Measurements from ENCODE around the gene USO1.
"Not testable (repeated sequence)": the region's sequence is repeated elsewhere in the genome, so short reads cannot be mapped to it uniquely, and the experiment has no call there.

USO1 gene
- total RNA-seq = 94.6 to 113 (median 108) reads per million in 4 experiments

GRCh38 chr4:75724066-75724866, at the start of gene USO1:
Gene USO1, plus strand, starts transcription at chr4:75724577. Its CDS starts 243 bp downstream, at chr4:75724820.
- peak; percentile 99 for DNase-seq

- no peak for DNase-seq
Observed at GRCh38 chr4:75675004-75675531, 49.3 kb upstream of the USO1 start.

- no peak for DNase-seq
Observed at GRCh38 chr4:75678473-75678872, 45.9 kb upstream of the USO1 start.

- no peak for DNase-seq
Observed at GRCh38 chr4:75678965-75679364, 45.4 kb upstream of the USO1 start.

GRCh38 chr4:75679876-75680575, 44.4 kb upstream of the USO1 start:
- no peak for DNase-seq

GRCh38 chr4:75683482-75684155, 40.8 kb upstream of the USO1 start:
- no peak for DNase-seq

GRCh38 chr4:75685546-75686189, 38.7 kb upstream of the USO1 start:
- DNase-seq = no peak

GRCh38 chr4:75686346-75686745, 38.0 kb upstream of the USO1 start:
- peak; percentile 2 for DNase-seq

- not testable (repeated sequence) for DNase-seq
Observed at GRCh38 chr4:75687125-75687524, 37.3 kb upstream of the USO1 start.

GRCh38 chr4:75692066-75692465, 32.3 kb upstream of the USO1 start:
- DNase-seq = not testable (repeated sequence)

- peak; percentile 15 for DNase-seq
Observed at GRCh38 chr4:75696071-75696470, 28.3 kb upstream of the USO1 start.

GRCh38 chr4:75696581-75696980, 27.8 kb upstream of the USO1 start:
- DNase-seq = no peak

GRCh38 chr4:75698162-75698962, 26.0 kb upstream of the USO1 start:
- no peak for DNase-seq

GRCh38 chr4:75698963-75699228, 25.5 kb upstream of the USO1 start:
- no peak for DNase-seq

GRCh38 chr4:75699299-75699698, 25.1 kb upstream of the USO1 start:
- DNase-seq = no peak

- DNase-seq = no peak
Observed at GRCh38 chr4:75702919-75703411, 21.4 kb upstream of the USO1 start.

- DNase-seq = no peak
Observed at GRCh38 chr4:75705198-75705977, 19.0 kb upstream of the USO1 start.

- DNase-seq = peak; percentile 34
Observed at GRCh38 chr4:75708218-75708691, 16.1 kb upstream of the USO1 start.

GRCh38 chr4:75710246-75710645, 14.1 kb upstream of the USO1 start:
- no peak for DNase-seq

GRCh38 chr4:75714011-75714410, 10.4 kb upstream of the USO1 start:
- DNase-seq = no peak

- no peak for DNase-seq
Observed at GRCh38 chr4:75714704-75715103, 9.7 kb upstream of the USO1 start.
